GM12878 (cell line): ENCODE measurements around the gene GRAMD2B. TPM values are rescaled to one million over a fixed set of nuclear protein-coding genes. Genes with fewer than 3 reads are reported as not detected.

ENCODE experiments used
- ATAC-seq: fragments of 200-7000 bp; cut with Tn5 transposase; 3 replicates; pipeline ENCODE4 v1.9.1; 2020; ENCODE audit warnings: mild to moderate bottlenecking, moderate library complexity
- BruUV-seq: library from RNA; stranded (reverse); fragments of 400-500 nt; replicated peaks from 2 replicates; lab custom pipeline; 2021; lab: Mats Ljungman, UMichigan
- CTCF ChIA-PET: fragments of 300-600 bp; sonication (Branson Sonifier 250); formaldehyde crosslinking; extraction: SDS; loops from one replicate; lab custom pipeline; 2021; ENCODE audit warnings: inconsistent platforms; lab: Yijun Ruan, JAX
- POLR2A ChIA-PET: fragments of 350-600 bp; formaldehyde crosslinking; extraction: SDS; loops from one replicate; lab custom pipeline; 2021; ENCODE audit warnings: inconsistent platforms; lab: Charles Lee
- RAD21 ChIA-PET: fragments of 300-600 bp; sonication (Branson Sonifier 250); formaldehyde crosslinking; loops from one replicate; lab custom pipeline; 2023; ENCODE audit warnings: antibody characterized with exemption; ENCODE audit not compliant: unreplicated experiment; lab: Charles Lee
- SMC1A ChIA-PET: fragments of 300-600 bp; sonication (Branson Sonifier 250); formaldehyde crosslinking; loops from one replicate; lab custom pipeline; 2023; ENCODE audit not compliant: unreplicated experiment, uncharacterized antibody; lab: Charles Lee
- DNase-seq: peaks from one replicate; pipeline ENCODE4 v3.0.0-alpha.2; 2011; ENCODE audit warnings: low read depth, low spot score
- FAIRE-seq: peaks from 3 replicates; lab custom pipeline; 2011; peaks lifted over from hg19 to GRCh38; lab: Jason Lieb, UNC
- H2AFZ ChIP-seq: 2 replicates; pipeline ENCODE4 v1.6.0; 2011; ENCODE audit warnings: low read depth, low read length, control low read depth; ENCODE audit not compliant: control insufficient read depth
- H3K27ac ChIP-seq: 2 replicates; pipeline ENCODE4 v1.5.1; 2011; ENCODE audit warnings: control low read depth; ENCODE audit not compliant: control insufficient read depth, insufficient read depth
- H3K27me3 ChIP-seq, 2 experiments: replicated peaks in 1 of 2; 2 replicates each; pipeline versions ENCODE4 v1.6.0 to v1.6.1; 2011; ENCODE audit warnings: low read length in 1 of 2; ENCODE audit not compliant: control insufficient read depth in 2 of 2, insufficient read depth in 2 of 2
- H3K36me3 ChIP-seq, 2 experiments: 2 replicates each; pipeline ENCODE4 v1.5.1; 2011; ENCODE audit warnings: low read length in 1 of 2; ENCODE audit not compliant: control insufficient read depth in 2 of 2, insufficient read depth in 2 of 2
- H3K4me1 ChIP-seq: 2 replicates; pipeline ENCODE4 v1.6.1; 2011; ENCODE audit warnings: mild to moderate bottlenecking, low read length, moderate library complexity, mixed read lengths; ENCODE audit not compliant: control insufficient read depth, insufficient read depth
- H3K4me2 ChIP-seq: 2 replicates; pipeline ENCODE4 v1.6.0; 2011; ENCODE audit warnings: control low read depth; ENCODE audit not compliant: control insufficient read depth, insufficient read depth
- H3K4me3 ChIP-seq: fragments of 200-600 bp; sonication (generic); 2 replicates; pipeline ENCODE4 v1.5.1; 2016
- H3K79me2 ChIP-seq: 2 replicates; pipeline ENCODE4 v1.6.0; 2011; ENCODE audit warnings: low read length; ENCODE audit not compliant: control insufficient read depth, insufficient read depth
- H3K9ac ChIP-seq: 2 replicates; pipeline ENCODE4 v1.8.0; 2011; ENCODE audit warnings: low read length, control low read depth, mixed read lengths; ENCODE audit not compliant: control insufficient read depth, insufficient read depth
- H3K9me3 ChIP-seq: replicated peaks from 3 replicates; pipeline ENCODE4 v1.5.1; 2011; ENCODE audit warnings: mild to moderate bottlenecking, low read length; ENCODE audit not compliant: control insufficient read depth, insufficient read depth
- H4K20me1 ChIP-seq: 2 replicates; pipeline ENCODE4 v1.6.0; 2011; ENCODE audit not compliant: control insufficient read depth, insufficient read depth
- BCL11A ChIP-seq: IDR thresholded peaks from 2 replicates; pipeline ENCODE4 v1.6.1; 2011; ENCODE audit warnings: low read depth, low read length
- BHLHE40 ChIP-seq, 2 experiments: fragments of 450-650 bp in 1 of 2; IDR thresholded peaks; 2 replicates each; pipeline ENCODE4 v1.6.1; 2011 to 2017; ENCODE audit warnings: low read depth in 2 of 2, borderline replicate concordance in 1 of 2, improper control_type of control experiment in 1 of 2, low read length in 1 of 2, mild to moderate bottlenecking in 1 of 2
- GATAD2B ChIP-seq: fragments of 450-650 bp; conservative IDR thresholded peaks from 2 replicates; pipeline ENCODE4 v1.6.1; 2017; ENCODE audit warnings: low read depth, mild to moderate bottlenecking, moderate library complexity
- IKZF2 ChIP-seq, 2 experiments: fragments of 450-650 bp; IDR thresholded peaks; 2 replicates each; pipeline ENCODE4 v1.6.1; 2017; ENCODE audit warnings: mild to moderate bottlenecking in 2 of 2, moderate library complexity in 2 of 2
- KDM1A ChIP-seq: fragments of 200-600 bp; sonication (generic); IDR thresholded peaks from 2 replicates; pipeline ENCODE4 v1.6.1; 2016; ENCODE audit warnings: borderline replicate concordance
- NFXL1 ChIP-seq: fragments of 450-650 bp; IDR thresholded peaks from 2 replicates; pipeline ENCODE4 v1.6.1; 2017; ENCODE audit warnings: antibody characterized with exemption, mild to moderate bottlenecking, borderline replicate concordance
- NFYA ChIP-seq: IDR thresholded peaks from 2 replicates; pipeline ENCODE4 v1.6.1; 2011; ENCODE audit warnings: low read depth, mild to moderate bottlenecking, low read length, improper control_type of control experiment, borderline replicate concordance
- PAX8 ChIP-seq: fragments of 450-650 bp; IDR thresholded peaks from 2 replicates; pipeline ENCODE4 v1.6.1; 2017; ENCODE audit warnings: mild to moderate bottlenecking, moderate library complexity
- SMARCA5 ChIP-seq: fragments of 450-650 bp; IDR thresholded peaks from 2 replicates; pipeline ENCODE4 v1.6.1; 2017; ENCODE audit warnings: mild to moderate bottlenecking
- YBX1 ChIP-seq: fragments of 450-650 bp; IDR thresholded peaks from 2 replicates; pipeline ENCODE4 v1.6.1; 2016; ENCODE audit warnings: antibody characterized with exemption
- ZNF207 ChIP-seq: fragments of 450-650 bp; IDR thresholded peaks from 2 replicates; pipeline ENCODE4 v1.6.1; 2014; ENCODE audit warnings: antibody characterized with exemption, mild to moderate bottlenecking, borderline replicate concordance
- ZNF622 ChIP-seq: fragments of 450-650 bp; IDR thresholded peaks from 2 replicates; pipeline ENCODE4 v1.6.1; 2017; ENCODE audit warnings: mild to moderate bottlenecking, inconsistent platforms
- WGBS: methylation state at CpG from one replicate; pipeline ENCODE4 v1.1.6; 2016; ENCODE audit warnings: low lambda C conversion rate; ENCODE audit not compliant: insufficient replicate concordance, insufficient coverage; ENCODE audit errors: missing lambda C conversion rate; 5-methylcytosine and 5-hydroxymethylcytosine counted together
- in situ Hi-C: fragments of 300-500 bp; cut with MboI; formaldehyde crosslinking; loops from 9 replicates; pipeline ENCODE4 v1.14.3; 2018; ENCODE audit warnings: mixed read lengths
- intact Hi-C: fragments of 100-400 bp; cut with micrococcal nuclease; formaldehyde crosslinking; loops from one replicate; pipeline ENCODE4 v1.14.2; 2022; ENCODE audit not compliant: unreplicated experiment
- polyA plus RNA-seq, 11 experiments: library from polyadenylated mRNA; depleted of rRNA in 4 of 11; unstranded in 6 of 11; stranded (reverse) in 5 of 11; fragments of >200 nt; fragmentation: Nextera tagmentation in 4 of 11; fragmentation: Illumina TruSeq in 1 of 11; extraction: Ambion mirVana in 4 of 11; extraction: Trizol in 1 of 11; gene quantifications; 1 replicate in 1 of 11; 2 replicates in 10 of 11; pipeline versions ENCODE4 v1.2.1 to v1.2.3, GENCODE V29; 2011 to 2016; ENCODE audit warnings: inconsistent platforms in 2 of 11, missing spikeins in 2 of 11, low read depth in 1 of 11
- total RNA-seq, 4 experiments: library from RNA; depleted of rRNA in 3 of 4; stranded (reverse); fragments of >200 nt in 3 of 4; fragmentation: Illumina TruSeq in 1 of 4; extraction: Trizol in 1 of 4; gene quantifications; 2 replicates each; pipeline versions ENCODE4 v1.2.1 to v1.2.3, GENCODE V29; 2013 to 2021
- TF ChIP-seq, protein P1 (sequence below): IDR thresholded peaks from 2 replicates; pipeline ENCODE4 v1.6.1; 2012; ENCODE audit warnings: mild to moderate bottlenecking, low read depth, low read length
- TF ChIP-seq, protein P2 (sequence below): fragments of 450-650 bp; IDR thresholded peaks from 2 replicates; pipeline ENCODE4 v1.6.1; 2018; ENCODE audit warnings: mild to moderate bottlenecking, low read depth, moderate library complexity; ENCODE audit not compliant: partially characterized antibody

GRAMD2B gene
- total and polyA plus RNA-seq, 10 of the 15 experiments (the other 5 are each of a cell fraction or from before 2014, with no cell fraction given): 1.9 to 21.5 (median 8.4) TPM

DNA sequence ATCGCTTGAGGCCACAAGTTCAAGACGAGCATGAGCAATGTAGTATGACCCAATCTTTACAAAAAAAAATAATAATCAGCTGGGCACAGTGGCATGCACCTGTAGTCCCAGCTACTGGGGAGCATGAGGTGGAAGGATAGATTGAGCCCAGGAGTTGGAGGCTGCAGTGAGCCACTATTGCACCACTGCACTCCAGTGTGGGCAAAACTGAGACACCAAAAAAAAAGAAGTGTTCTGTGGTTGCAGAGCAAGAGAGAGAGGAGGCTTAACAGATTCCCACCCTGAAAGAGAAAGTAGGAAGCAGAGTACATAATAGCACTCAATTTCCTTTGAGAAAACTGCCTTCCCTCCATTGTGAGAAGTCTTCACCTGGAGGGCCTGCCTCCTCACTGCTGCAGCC is 119.2 kb downstream of the GRAMD2B start (continued):
- TF ChIP-seq NFYA: no peak
- TF ChIP-seq KDM1A: no peak
- TF ChIP-seq, protein P1, sequence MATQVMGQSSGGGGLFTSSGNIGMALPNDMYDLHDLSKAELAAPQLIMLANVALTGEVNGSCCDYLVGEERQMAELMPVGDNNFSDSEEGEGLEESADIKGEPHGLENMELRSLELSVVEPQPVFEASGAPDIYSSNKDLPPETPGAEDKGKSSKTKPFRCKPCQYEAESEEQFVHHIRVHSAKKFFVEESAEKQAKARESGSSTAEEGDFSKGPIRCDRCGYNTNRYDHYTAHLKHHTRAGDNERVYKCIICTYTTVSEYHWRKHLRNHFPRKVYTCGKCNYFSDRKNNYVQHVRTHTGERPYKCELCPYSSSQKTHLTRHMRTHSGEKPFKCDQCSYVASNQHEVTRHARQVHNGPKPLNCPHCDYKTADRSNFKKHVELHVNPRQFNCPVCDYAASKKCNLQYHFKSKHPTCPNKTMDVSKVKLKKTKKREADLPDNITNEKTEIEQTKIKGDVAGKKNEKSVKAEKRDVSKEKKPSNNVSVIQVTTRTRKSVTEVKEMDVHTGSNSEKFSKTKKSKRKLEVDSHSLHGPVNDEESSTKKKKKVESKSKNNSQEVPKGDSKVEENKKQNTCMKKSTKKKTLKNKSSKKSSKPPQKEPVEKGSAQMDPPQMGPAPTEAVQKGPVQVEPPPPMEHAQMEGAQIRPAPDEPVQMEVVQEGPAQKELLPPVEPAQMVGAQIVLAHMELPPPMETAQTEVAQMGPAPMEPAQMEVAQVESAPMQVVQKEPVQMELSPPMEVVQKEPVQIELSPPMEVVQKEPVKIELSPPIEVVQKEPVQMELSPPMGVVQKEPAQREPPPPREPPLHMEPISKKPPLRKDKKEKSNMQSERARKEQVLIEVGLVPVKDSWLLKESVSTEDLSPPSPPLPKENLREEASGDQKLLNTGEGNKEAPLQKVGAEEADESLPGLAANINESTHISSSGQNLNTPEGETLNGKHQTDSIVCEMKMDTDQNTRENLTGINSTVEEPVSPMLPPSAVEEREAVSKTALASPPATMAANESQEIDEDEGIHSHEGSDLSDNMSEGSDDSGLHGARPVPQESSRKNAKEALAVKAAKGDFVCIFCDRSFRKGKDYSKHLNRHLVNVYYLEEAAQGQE: no peak
- no peak for TF ChIP-seq ZNF207
- TF ChIP-seq GATAD2B: no peak
- TF ChIP-seq YBX1: no peak
- no peak for TF ChIP-seq ZNF622

DNA sequence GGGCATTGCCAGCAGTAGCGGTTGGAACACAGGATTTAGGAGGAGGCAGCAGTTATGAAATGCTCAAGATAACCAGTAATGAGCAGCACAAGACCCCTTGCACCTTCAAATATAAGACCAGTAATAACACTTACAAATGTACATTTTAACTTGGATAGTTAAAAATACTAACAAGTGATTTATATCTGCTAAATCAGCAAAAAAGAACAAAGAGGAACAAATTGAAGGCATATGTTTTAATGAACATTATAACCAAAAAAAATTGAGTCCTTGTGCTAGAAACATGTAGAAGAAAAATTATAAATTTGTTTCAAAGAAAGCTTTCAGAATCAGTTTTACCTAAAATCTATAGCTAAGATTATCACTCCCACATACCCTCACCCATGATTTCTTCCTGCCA is 119.8 kb downstream of the GRAMD2B start:
- no peak overlapping the region for H3K27ac ChIP-seq
- H3K4me1 ChIP-seq: no peaks in the 10 kb centered on the region
- 43% methylated on average over 1 of the region's 1 CpG for WGBS
- H3K27me3 ChIP-seq: no peaks in the 10 kb centered on the region
- ChIA-PET CTCF (interaction anchor here (0.6 to 11.8 kb wide), 14 partner anchors 9 to 265 kb away, joined by 3 to 136 read pairs (median 4); partner anchors contain the start of gene PHAX), POLR2A (no interaction called here), SMC1A (interaction anchor here (0.6 to 6.3 kb wide), 8 partner anchors 10 to 263 kb away, joined by 3 to 41 read pairs (median 5); no protein-coding TSS in a partner anchor), RAD21 (interaction anchor here (0.6 to 5.6 kb wide), 4 partner anchors 131 to 205 kb away, joined by 3 to 36 read pairs (median 7); no protein-coding TSS in a partner anchor)
- no peaks in the 10 kb centered on the region for H4K20me1 ChIP-seq
- intact Hi-C loops: loop anchor here (5.0 kb wide), 2 partner anchors 74 to 949 kb away; no protein-coding TSS in a partner anchor
- H2AFZ ChIP-seq: no peak overlapping the region
- H3K79me2 ChIP-seq: no peaks in the 10 kb centered on the region
- no TSS peak for BruUV-seq
- H3K9ac ChIP-seq: no peak overlapping the region
- no peak overlapping the region for H3K4me3 ChIP-seq
- no peak for ATAC-seq
- H3K36me3 ChIP-seq: no peaks in the 10 kb centered on the region
- no peak for FAIRE-seq
- in situ Hi-C loops: no loop called here
- no peak for DNase-seq
- H3K9me3 ChIP-seq: no peaks in the 10 kb centered on the region
- no peak overlapping the region for H3K4me2 ChIP-seq
- TF ChIP-seq SMARCA5 (no peak), BCL11A (no peak), NFXL1 (no peak), BHLHE40 (IDR thresholded peaks at IDR 0.05; ENCODE audit: borderline replicate concordance in 1 of 2, low read depth in 2 of 2, low read length in 1 of 2) (no peak), PAX8 (no peak), IKZF2 (IDR thresholded peaks at IDR 0.05) (no peak)
- TF ChIP-seq, protein P2, sequence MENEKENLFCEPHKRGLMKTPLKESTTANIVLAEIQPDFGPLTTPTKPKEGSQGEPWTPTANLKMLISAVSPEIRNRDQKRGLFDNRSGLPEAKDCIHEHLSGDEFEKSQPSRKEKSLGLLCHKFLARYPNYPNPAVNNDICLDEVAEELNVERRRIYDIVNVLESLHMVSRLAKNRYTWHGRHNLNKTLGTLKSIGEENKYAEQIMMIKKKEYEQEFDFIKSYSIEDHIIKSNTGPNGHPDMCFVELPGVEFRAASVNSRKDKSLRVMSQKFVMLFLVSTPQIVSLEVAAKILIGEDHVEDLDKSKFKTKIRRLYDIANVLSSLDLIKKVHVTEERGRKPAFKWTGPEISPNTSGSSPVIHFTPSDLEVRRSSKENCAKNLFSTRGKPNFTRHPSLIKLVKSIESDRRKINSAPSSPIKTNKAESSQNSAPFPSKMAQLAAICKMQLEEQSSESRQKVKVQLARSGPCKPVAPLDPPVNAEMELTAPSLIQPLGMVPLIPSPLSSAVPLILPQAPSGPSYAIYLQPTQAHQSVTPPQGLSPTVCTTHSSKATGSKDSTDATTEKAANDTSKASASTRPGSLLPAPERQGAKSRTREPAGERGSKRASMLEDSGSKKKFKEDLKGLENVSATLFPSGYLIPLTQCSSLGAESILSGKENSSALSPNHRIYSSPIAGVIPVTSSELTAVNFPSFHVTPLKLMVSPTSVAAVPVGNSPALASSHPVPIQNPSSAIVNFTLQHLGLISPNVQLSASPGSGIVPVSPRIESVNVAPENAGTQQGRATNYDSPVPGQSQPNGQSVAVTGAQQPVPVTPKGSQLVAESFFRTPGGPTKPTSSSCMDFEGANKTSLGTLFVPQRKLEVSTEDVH: no peak
